KMS-11 (cell line): ENCODE data around the gene SPRING1.

Experiments
- H2AFZ ChIP-seq: fragments of 200-600 bp; sonication (generic); 2 replicates; pipeline ENCODE4 v1.6.1; 2016; ENCODE audit warnings: antibody characterized with exemption, mixed run types, low read depth
- H3K27ac ChIP-seq: fragments of 200-600 bp; sonication (generic); 2 replicates; pipeline ENCODE4 v1.6.1; 2016; ENCODE audit warnings: mild to moderate bottlenecking, mixed run types
- H3K27me3 ChIP-seq: fragments of 200-600 bp; sonication (generic); 2 replicates; pipeline ENCODE4 v1.6.1; 2017; ENCODE audit warnings: mild to moderate bottlenecking, low read depth, mixed run types, moderate library complexity; ENCODE audit not compliant: insufficient read depth
- H3K36me3 ChIP-seq: fragments of 200-600 bp; sonication (generic); 2 replicates; pipeline ENCODE4 v1.6.1; 2017; ENCODE audit warnings: mild to moderate bottlenecking, mixed run types; ENCODE audit not compliant: insufficient read depth
- H3K4me1 ChIP-seq: fragments of 200-600 bp; sonication (generic); 2 replicates; pipeline ENCODE4 v1.6.1; 2016; ENCODE audit warnings: mild to moderate bottlenecking, low read depth, mixed run types; ENCODE audit not compliant: poor library complexity, severe bottlenecking
- H3K4me2 ChIP-seq: fragments of 200-600 bp; sonication (generic); 2 replicates; pipeline ENCODE4 v1.7.0; 2016; ENCODE audit warnings: mild to moderate bottlenecking, mixed run types
- H3K4me3 ChIP-seq: fragments of 200-600 bp; sonication (generic); IDR thresholded peaks from 2 replicates; pipeline ENCODE4 v1.6.1; 2017; ENCODE audit warnings: low read depth, low read length, mixed read lengths; ENCODE audit not compliant: insufficient read depth
- H3K79me2 ChIP-seq: fragments of 200-600 bp; sonication (generic); 2 replicates; pipeline ENCODE4 v1.6.1; 2016; ENCODE audit warnings: low read depth, mixed run types; ENCODE audit not compliant: insufficient read depth
- H3K9ac ChIP-seq: fragments of 200-600 bp; sonication (generic); 2 replicates; pipeline ENCODE4 v1.6.1; 2016; ENCODE audit warnings: mild to moderate bottlenecking, mixed run types
- H4K20me1 ChIP-seq: fragments of 200-600 bp; sonication (generic); 2 replicates; pipeline ENCODE4 v1.6.1; 2016; ENCODE audit warnings: mild to moderate bottlenecking, mixed run types; ENCODE audit not compliant: insufficient read depth
- CTCF ChIP-seq: fragments of 200-600 bp; sonication (generic); conservative IDR thresholded peaks from 2 replicates; pipeline ENCODE4 v1.6.1; 2017; ENCODE audit warnings: low read depth, mild to moderate bottlenecking, antibody characterized with exemption, low read length, moderate library complexity, mixed read lengths

SPRING1 gene

GRCh38 chr12:116700066-116700465 lies 37.8 kb downstream of the SPRING1 start:
- Histone ChIP-seq H3K79me2 (no peaks in the 10 kb centered on the region), H3K36me3 (no peaks in the 10 kb centered on the region), H2AFZ (no peak overlapping the region), H3K27me3 (no peaks in the 10 kb centered on the region), H3K27ac (no peak overlapping the region), H3K4me3 (no peak overlapping the region), H3K9ac (no peak overlapping the region), H3K4me1 (peaks cover 3% of the 10 kb centered on the region), H4K20me1 (no peaks in the 10 kb centered on the region), H3K4me2 (no peak overlapping the region)
- no peak for TF ChIP-seq CTCF

DNA sequence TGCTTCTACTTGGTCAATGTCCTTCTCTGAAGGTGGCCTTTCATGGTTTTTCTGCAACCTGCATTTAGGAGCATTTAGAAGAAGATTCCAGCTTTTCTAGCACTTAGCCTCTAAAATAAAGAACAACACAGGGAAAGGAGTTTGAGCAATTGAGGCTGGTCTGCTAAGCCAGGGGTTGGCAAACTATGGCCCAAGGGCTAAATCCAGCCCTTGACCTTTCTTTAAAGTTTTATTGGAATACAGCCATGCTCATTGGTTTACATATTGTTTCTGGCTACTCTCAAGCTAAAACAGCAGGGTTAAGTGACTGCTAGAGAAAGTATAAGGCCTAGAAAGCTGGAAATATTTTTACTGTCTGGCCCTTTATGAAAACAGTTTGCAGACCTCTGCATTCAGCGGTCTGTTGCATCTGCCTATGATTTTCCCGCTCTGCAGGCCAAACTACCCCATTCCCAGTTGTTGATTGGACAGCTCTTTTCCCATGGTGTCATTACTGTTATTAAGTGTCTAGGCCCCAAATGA lies 39.3 kb downstream of the SPRING1 start:
- Histone ChIP-seq H3K9ac (no peak overlapping the region), H2AFZ (no peak overlapping the region), H4K20me1 (no peaks in the 10 kb centered on the region), H3K27me3 (no peaks in the 10 kb centered on the region), H3K4me1 (peaks cover 3% of the 10 kb centered on the region), H3K4me2 (no peak overlapping the region), H3K79me2 (no peaks in the 10 kb centered on the region), H3K36me3 (no peaks in the 10 kb centered on the region), H3K4me3 (no peak overlapping the region), H3K27ac (no peak overlapping the region)
- no peak for TF ChIP-seq CTCF

- H3K27ac ChIP-seq = no peak overlapping the region
- no peaks in the 10 kb centered on the region for H4K20me1 ChIP-seq
- H3K4me3 ChIP-seq = no peak overlapping the region
- no peak overlapping the region for H3K9ac ChIP-seq
- no peaks in the 10 kb centered on the region for H3K4me1 ChIP-seq
- no peak for TF ChIP-seq CTCF
- no peaks in the 10 kb centered on the region for H3K79me2 ChIP-seq
- no peak overlapping the region for H3K4me2 ChIP-seq
- H2AFZ ChIP-seq = no peak overlapping the region
- H3K36me3 ChIP-seq = no peaks in the 10 kb centered on the region
- H3K27me3 ChIP-seq = no peaks in the 10 kb centered on the region
These were observed 39.8 kb downstream of the SPRING1 start for GRCh38 chr12:116698116-116698515.

GRCh38 chr12:116697716-116698115 lies 40.2 kb downstream of the SPRING1 start:
- Histone ChIP-seq H4K20me1 (no peaks in the 10 kb centered on the region), H3K4me2 (no peak overlapping the region), H3K36me3 (no peaks in the 10 kb centered on the region), H3K27ac (no peak overlapping the region), H3K4me3 (no peak overlapping the region), H3K79me2 (no peaks in the 10 kb centered on the region), H3K4me1 (no peaks in the 10 kb centered on the region), H2AFZ (no peak overlapping the region), H3K27me3 (no peaks in the 10 kb centered on the region), H3K9ac (no peak overlapping the region)
- TF ChIP-seq CTCF = no peak
